ENCODE results near the gene CEP112. TPM values are rescaled to one million over a fixed set of nuclear protein-coding genes. Genes with fewer than 3 reads are reported as not detected.

The CEP112 gene
- total RNA-seq, 1 experiment from 2014 or later, result 9.5 TPM

DNA sequence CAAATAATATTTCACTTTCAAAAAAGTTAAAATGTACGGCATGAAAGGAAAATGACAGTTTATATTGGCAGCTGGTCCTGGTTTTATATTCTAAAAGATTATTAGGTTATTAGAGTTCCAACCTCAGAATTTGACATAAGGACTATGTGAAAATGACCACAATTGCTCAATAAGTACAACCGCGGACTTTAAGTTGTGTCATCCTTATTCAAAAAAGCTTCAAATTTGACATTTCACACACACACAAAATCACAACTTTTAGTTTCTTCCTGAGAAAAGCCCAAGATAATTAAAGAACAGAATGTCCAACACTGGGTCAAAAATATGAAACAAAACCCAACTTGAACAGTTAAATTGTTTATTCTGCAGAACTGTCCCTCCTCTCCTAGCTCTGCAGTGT, 497.3 kb downstream of the CEP112 start:
- BruUV-seq (replicated peaks), result no TSS peak
- POLR2A ChIA-PET, result interaction anchor here (0.6 kb wide), 1 partner anchor 126 kb away, joined by 4 read pairs; no protein-coding TSS in a partner anchor
- Histone ChIP-seq H3K27me3 (ENCODE audit: control insufficient read depth, insufficient read depth, low read length) (no peaks in the 10 kb centered on the region), H3K4me3 (ENCODE audit: low read depth in 2 of 2, low read length in 2 of 2) (no peak overlapping the region), H3K9me3 (ENCODE audit: control insufficient read depth, insufficient read depth, low read depth, low read length) (no peaks in the 10 kb centered on the region), H3K27ac (ENCODE audit: low read length) (no peak overlapping the region), H3K4me1 (ENCODE audit: control insufficient read depth, insufficient read depth, low read length) (no peaks in the 10 kb centered on the region), H3K36me3 (ENCODE audit: control insufficient read depth, insufficient read depth, low read length) (no peaks in the 10 kb centered on the region)
- in situ Hi-C loops (cut with HindIII; ENCODE audit: low pct_unique_long_range_greater_than_20kb, low sequenced_read_pairs) (no loop called here), intact Hi-C loops (cut with micrococcal nuclease; ENCODE audit: unreplicated experiment) (no loop called here)
- CTCF ChIA-PET, result no interaction called here
- TF ChIP-seq POLR2AphosphoS5 (IDR thresholded peaks at IDR 0.05; ENCODE audit: low read depth, low read length) (no peak), TCF7L2 (IDR thresholded peaks at IDR 0.05; ENCODE audit: low read depth, low read length) (no peak), SIN3A (IDR thresholded peaks at IDR 0.05; ENCODE audit: borderline replicate concordance, insufficient read depth, low read depth, low read length) (no peak)
- TF ChIP-seq, protein P1, sequence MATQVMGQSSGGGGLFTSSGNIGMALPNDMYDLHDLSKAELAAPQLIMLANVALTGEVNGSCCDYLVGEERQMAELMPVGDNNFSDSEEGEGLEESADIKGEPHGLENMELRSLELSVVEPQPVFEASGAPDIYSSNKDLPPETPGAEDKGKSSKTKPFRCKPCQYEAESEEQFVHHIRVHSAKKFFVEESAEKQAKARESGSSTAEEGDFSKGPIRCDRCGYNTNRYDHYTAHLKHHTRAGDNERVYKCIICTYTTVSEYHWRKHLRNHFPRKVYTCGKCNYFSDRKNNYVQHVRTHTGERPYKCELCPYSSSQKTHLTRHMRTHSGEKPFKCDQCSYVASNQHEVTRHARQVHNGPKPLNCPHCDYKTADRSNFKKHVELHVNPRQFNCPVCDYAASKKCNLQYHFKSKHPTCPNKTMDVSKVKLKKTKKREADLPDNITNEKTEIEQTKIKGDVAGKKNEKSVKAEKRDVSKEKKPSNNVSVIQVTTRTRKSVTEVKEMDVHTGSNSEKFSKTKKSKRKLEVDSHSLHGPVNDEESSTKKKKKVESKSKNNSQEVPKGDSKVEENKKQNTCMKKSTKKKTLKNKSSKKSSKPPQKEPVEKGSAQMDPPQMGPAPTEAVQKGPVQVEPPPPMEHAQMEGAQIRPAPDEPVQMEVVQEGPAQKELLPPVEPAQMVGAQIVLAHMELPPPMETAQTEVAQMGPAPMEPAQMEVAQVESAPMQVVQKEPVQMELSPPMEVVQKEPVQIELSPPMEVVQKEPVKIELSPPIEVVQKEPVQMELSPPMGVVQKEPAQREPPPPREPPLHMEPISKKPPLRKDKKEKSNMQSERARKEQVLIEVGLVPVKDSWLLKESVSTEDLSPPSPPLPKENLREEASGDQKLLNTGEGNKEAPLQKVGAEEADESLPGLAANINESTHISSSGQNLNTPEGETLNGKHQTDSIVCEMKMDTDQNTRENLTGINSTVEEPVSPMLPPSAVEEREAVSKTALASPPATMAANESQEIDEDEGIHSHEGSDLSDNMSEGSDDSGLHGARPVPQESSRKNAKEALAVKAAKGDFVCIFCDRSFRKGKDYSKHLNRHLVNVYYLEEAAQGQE (IDR thresholded peaks at IDR 0.05; ENCODE audit: insufficient read depth in 1 of 2, low read depth in 2 of 2, low read length in 1 of 2), result no peak
- TF ChIP-seq, protein P2, sequence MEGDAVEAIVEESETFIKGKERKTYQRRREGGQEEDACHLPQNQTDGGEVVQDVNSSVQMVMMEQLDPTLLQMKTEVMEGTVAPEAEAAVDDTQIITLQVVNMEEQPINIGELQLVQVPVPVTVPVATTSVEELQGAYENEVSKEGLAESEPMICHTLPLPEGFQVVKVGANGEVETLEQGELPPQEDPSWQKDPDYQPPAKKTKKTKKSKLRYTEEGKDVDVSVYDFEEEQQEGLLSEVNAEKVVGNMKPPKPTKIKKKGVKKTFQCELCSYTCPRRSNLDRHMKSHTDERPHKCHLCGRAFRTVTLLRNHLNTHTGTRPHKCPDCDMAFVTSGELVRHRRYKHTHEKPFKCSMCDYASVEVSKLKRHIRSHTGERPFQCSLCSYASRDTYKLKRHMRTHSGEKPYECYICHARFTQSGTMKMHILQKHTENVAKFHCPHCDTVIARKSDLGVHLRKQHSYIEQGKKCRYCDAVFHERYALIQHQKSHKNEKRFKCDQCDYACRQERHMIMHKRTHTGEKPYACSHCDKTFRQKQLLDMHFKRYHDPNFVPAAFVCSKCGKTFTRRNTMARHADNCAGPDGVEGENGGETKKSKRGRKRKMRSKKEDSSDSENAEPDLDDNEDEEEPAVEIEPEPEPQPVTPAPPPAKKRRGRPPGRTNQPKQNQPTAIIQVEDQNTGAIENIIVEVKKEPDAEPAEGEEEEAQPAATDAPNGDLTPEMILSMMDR (IDR thresholded peaks at IDR 0.05), result no peak
- no peak for ATAC-seq
- DNase-seq (ENCODE audit: low read depth, low spot score), result no peak

- Histone ChIP-seq H3K27ac (ENCODE audit: low read length) (no peak overlapping the region), H3K4me1 (ENCODE audit: control insufficient read depth, insufficient read depth, low read length) (no peaks in the 10 kb centered on the region), H3K27me3 (ENCODE audit: control insufficient read depth, insufficient read depth, low read length) (no peaks in the 10 kb centered on the region), H3K36me3 (ENCODE audit: control insufficient read depth, insufficient read depth, low read length) (no peaks in the 10 kb centered on the region), H3K9me3 (ENCODE audit: control insufficient read depth, insufficient read depth, low read depth, low read length) (no peaks in the 10 kb centered on the region), H3K4me3 (ENCODE audit: low read depth in 2 of 2, low read length in 2 of 2) (no peak overlapping the region)
- intact Hi-C loops (cut with micrococcal nuclease; ENCODE audit: unreplicated experiment) (no loop called here), in situ Hi-C loops (cut with HindIII; ENCODE audit: low pct_unique_long_range_greater_than_20kb, low sequenced_read_pairs) (no loop called here)
- TF ChIP-seq, protein P1 (IDR thresholded peaks at IDR 0.05; ENCODE audit: insufficient read depth in 1 of 2, low read depth in 2 of 2, low read length in 1 of 2), result no peak
- TF ChIP-seq, protein P2 (IDR thresholded peaks at IDR 0.05), result no peak
- TF ChIP-seq POLR2AphosphoS5 (IDR thresholded peaks at IDR 0.05; ENCODE audit: low read depth, low read length), result no peak
- no peak for TF ChIP-seq SIN3A (IDR thresholded peaks at IDR 0.05; ENCODE audit: borderline replicate concordance, insufficient read depth, low read depth, low read length)
- no peak for TF ChIP-seq TCF7L2 (IDR thresholded peaks at IDR 0.05; ENCODE audit: low read depth, low read length)
- CTCF ChIA-PET, result no interaction called here
- DNase-seq (ENCODE audit: low read depth, low spot score) (no peak), ATAC-seq (no peak)
- POLR2A ChIA-PET, result no interaction called here
- BruUV-seq (replicated peaks), result no TSS peak
Observed at GRCh38 chr17:65690626-65691310, 501.2 kb downstream of the CEP112 start.
